Natural killer cell (primary cell): ENCODE data around the gene MLLT10. TPM values are rescaled to one million over a fixed set of nuclear protein-coding genes. Genes with fewer than 3 reads are reported as not detected.

Experiments
- ATAC-seq, 3 donors: fragments of 150-1000 bp in 2 of 3; fragments of 200-7000 bp in 1 of 3; cut with Tn5 transposase; 1 replicate in 1 of 3; 2 replicates in 2 of 3; pipeline ENCODE4 v1.10.0; 2021; ENCODE audit warnings: mild to moderate bottlenecking in 2 of 3, moderate library complexity in 2 of 3
- DNase-seq, 2 donors: peaks; one replicate each; pipeline versions ENCODE4 v3.0.0 to v3.0.0-alpha.2; 2013 to 2021; ENCODE audit warnings: mixed read lengths in 1 of 2
- H3K27ac ChIP-seq: one replicate; pipeline ENCODE4 v1.5.1; 2013; ENCODE audit warnings: mild to moderate bottlenecking, low read length
- H3K27me3 ChIP-seq: one replicate; pipeline ENCODE4 v1.6.1; 2013; ENCODE audit warnings: low read length; ENCODE audit not compliant: control insufficient read depth, insufficient read depth
- H3K36me3 ChIP-seq: one replicate; pipeline ENCODE4 v1.6.1; 2013; ENCODE audit warnings: low read length; ENCODE audit not compliant: control insufficient read depth, insufficient read depth
- H3K4me1 ChIP-seq: one replicate; pipeline ENCODE4 v1.6.1; 2013; ENCODE audit warnings: low read length; ENCODE audit not compliant: control insufficient read depth, insufficient read depth
- H3K4me3 ChIP-seq: one replicate; pipeline ENCODE4 v1.5.1; 2013; ENCODE audit warnings: low read length
- H3K9me3 ChIP-seq: one replicate; pipeline ENCODE4 v1.6.1; 2013; ENCODE audit warnings: low read length; ENCODE audit not compliant: control insufficient read depth, insufficient read depth
- H3K27ac Mint-ChIP-seq, 2 donors: one replicate each; pipeline ENCODE4 v1.8.0; 2022; ENCODE audit warnings: mild to moderate bottlenecking in 2 of 2, mixed read lengths in 2 of 2, moderate library complexity in 1 of 2
- H3K27me3 Mint-ChIP-seq, 2 donors: one replicate each; pipeline ENCODE4 v1.8.0; 2022; ENCODE audit warnings: low read depth in 2 of 2, mixed read lengths in 2 of 2
- H3K36me3 Mint-ChIP-seq: one replicate; pipeline ENCODE4 v1.8.0; 2022; ENCODE audit warnings: mixed read lengths
- H3K4me1 Mint-ChIP-seq, 2 donors: one replicate each; pipeline ENCODE4 v1.8.0; 2022; ENCODE audit warnings: mixed read lengths in 2 of 2
- H3K4me3 Mint-ChIP-seq: one replicate; pipeline ENCODE4 v1.8.0; 2022; ENCODE audit warnings: mild to moderate bottlenecking, moderate library complexity, mixed read lengths
- H3K9me3 Mint-ChIP-seq, 2 donors: one replicate each; pipeline ENCODE4 v1.8.0; 2022; ENCODE audit warnings: mixed read lengths in 2 of 2
- CTCF ChIP-seq: fragments of 200-600 bp; IDR thresholded peaks from one replicate; pipeline ENCODE4 v1.8.0; 2022; ENCODE audit warnings: antibody characterized with exemption
- WGBS: methylation state at CpG from one replicate; pipeline ENCODE4 v1.1.7; 2013; ENCODE audit warnings: missing lambda C conversion rate; ENCODE audit not compliant: insufficient coverage; 5-methylcytosine and 5-hydroxymethylcytosine counted together
- intact Hi-C: fragments of 100-400 bp; cut with micrococcal nuclease; formaldehyde crosslinking; loops from one replicate; pipeline ENCODE4 v1.14.2; 2022
- total RNA-seq, 4 donors: library from RNA; stranded (reverse); fragments of 120-200 nt in 1 of 4; gene quantifications; one replicate each; pipeline versions ENCODE4 v1.2.3 to v1.2.4, GENCODE V29; 2013 to 2022

The MLLT10 gene
- total RNA-seq, 3 donors from 2014 or later (not counting 1 experiment from before 2014, with no cell fraction given) = 40.4 to 65.2 (median 60.0) TPM

- 100% methylated on average over 3 of the region's 3 CpGs for WGBS
- intact Hi-C loops = no loop called here
- no peaks in the 10 kb centered on the region for H3K27me3 Mint-ChIP-seq
- peaks cover 0 to under 1% of the 10 kb centered on the region in 2 donors for H3K9me3 Mint-ChIP-seq
- Histone ChIP-seq H3K9me3 (no peaks in the 10 kb centered on the region), H3K4me1 (no peaks in the 10 kb centered on the region), H3K27me3 (no peaks in the 10 kb centered on the region), H3K27ac (no peak overlapping the region), H3K36me3 (peaks cover 3% of the 10 kb centered on the region), H3K4me3 (no peak overlapping the region)
- H3K27ac Mint-ChIP-seq = no peak overlapping the region
- no peak for ATAC-seq
- peaks cover 0 to 11% of the 10 kb centered on the region in 2 donors for H3K4me1 Mint-ChIP-seq
- no peak for DNase-seq
- TF ChIP-seq CTCF = no peak
- no peak overlapping the region for H3K4me3 Mint-ChIP-seq
- H3K36me3 Mint-ChIP-seq = peaks cover 13% of the 10 kb centered on the region
Observed at GRCh38 chr10:21694631-21695030, 160.6 kb downstream of the MLLT10 start.

DNA sequence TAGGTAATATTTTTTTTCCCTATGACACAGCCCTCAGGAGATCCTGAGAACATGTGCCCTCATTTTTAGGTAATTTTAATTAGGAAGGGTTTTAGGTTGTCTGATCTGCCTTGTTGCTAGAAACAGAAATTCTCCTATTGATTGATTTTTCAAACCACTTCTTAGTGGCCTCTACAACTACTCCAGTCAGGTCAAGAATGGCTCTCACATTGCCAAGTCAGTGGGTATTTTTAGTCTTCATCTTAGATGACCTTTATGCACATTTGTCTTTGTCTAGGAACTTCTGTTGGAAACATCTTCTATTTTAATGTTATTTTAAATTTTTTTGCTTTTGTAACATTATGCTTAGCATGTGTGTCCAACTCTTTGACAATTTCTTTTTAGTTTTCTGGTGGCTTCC is 162.3 kb downstream of the MLLT10 start:
- peaks cover 3% of the 10 kb centered on the region for H3K36me3 ChIP-seq
- no peak for TF ChIP-seq CTCF
- peaks cover 29% of the 10 kb centered on the region for H3K36me3 Mint-ChIP-seq

DNA sequence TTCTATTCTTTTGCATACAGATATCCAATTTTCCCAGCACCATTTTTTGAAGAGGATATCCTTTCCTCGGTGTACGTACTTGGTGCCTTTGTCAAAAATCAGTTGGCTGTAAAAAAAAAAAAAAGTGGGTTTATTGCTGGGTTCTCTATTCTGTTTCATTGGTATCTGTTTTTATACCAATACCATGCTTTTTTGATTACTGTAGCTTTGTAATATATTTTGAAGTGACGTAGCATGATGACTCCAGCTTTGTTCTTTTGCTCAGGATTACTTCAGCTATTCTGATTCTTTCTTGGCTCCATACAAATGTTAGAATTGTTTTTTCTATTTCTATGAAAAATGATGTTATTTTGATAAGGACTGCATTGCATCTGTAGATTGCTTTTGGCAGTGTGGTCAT is 165.5 kb downstream of the MLLT10 start:
- no peaks in the 10 kb centered on the region for H3K27me3 ChIP-seq
- H3K27me3 Mint-ChIP-seq = no peaks in the 10 kb centered on the region
- ATAC-seq (no peak), DNase-seq (no peak)
- 100% methylated on average over 1 of the region's 3 CpGs for WGBS
- H3K9me3 Mint-ChIP-seq = peaks cover 6 to 17% of the 10 kb centered on the region in 2 donors
- H3K4me3 Mint-ChIP-seq = no peak overlapping the region
- intact Hi-C loops = no loop called here
- H3K4me1 Mint-ChIP-seq = peaks cover 20 to 23% of the 10 kb centered on the region in 2 donors
- H3K4me3 ChIP-seq = no peak overlapping the region
- H3K36me3 Mint-ChIP-seq = peaks cover 23% of the 10 kb centered on the region
- peaks cover 7% of the 10 kb centered on the region for H3K4me1 ChIP-seq
- H3K9me3 ChIP-seq = no peaks in the 10 kb centered on the region
- no peak overlapping the region for H3K27ac ChIP-seq
- H3K36me3 ChIP-seq = no peaks in the 10 kb centered on the region
- TF ChIP-seq CTCF = no peak
- H3K27ac Mint-ChIP-seq = no peak overlapping the region

More for the DNA sequence above, 162.3 kb downstream of the MLLT10 start:
- Histone ChIP-seq H3K27me3 (no peaks in the 10 kb centered on the region), H3K4me3 (no peak overlapping the region), H3K27ac (no peak overlapping the region), H3K9me3 (no peaks in the 10 kb centered on the region), H3K4me1 (no peaks in the 10 kb centered on the region)
- Mint-ChIP-seq H3K27ac (no peak overlapping the region), H3K9me3 (peaks cover 6 to 17% of the 10 kb centered on the region in 2 donors), H3K4me3 (no peak overlapping the region), H3K4me1 (peaks cover 0 to 11% of the 10 kb centered on the region in 2 donors), H3K27me3 (no peaks in the 10 kb centered on the region)
- DNase-seq = no peak
- no peak for ATAC-seq
- intact Hi-C loops = no loop called here

- no peaks in the 10 kb centered on the region for H3K36me3 ChIP-seq
- H3K4me3 ChIP-seq = no peak overlapping the region
- ATAC-seq (no peak), DNase-seq (no peak)
- peaks cover 7% of the 10 kb centered on the region for H3K4me1 ChIP-seq
- H3K27me3 ChIP-seq = no peaks in the 10 kb centered on the region
- no peaks in the 10 kb centered on the region for H3K27me3 Mint-ChIP-seq
- no peak overlapping the region for H3K27ac ChIP-seq
- TF ChIP-seq CTCF = no peak
- H3K9me3 ChIP-seq = no peaks in the 10 kb centered on the region
- H3K9me3 Mint-ChIP-seq = peaks cover 6 to 17% of the 10 kb centered on the region in 2 donors
- intact Hi-C loops = no loop called here
- WGBS = 100% methylated on average over 1 of the region's 2 CpGs
- H3K4me3 Mint-ChIP-seq = no peak overlapping the region
- peaks cover 28% of the 10 kb centered on the region in 2 donors for H3K4me1 Mint-ChIP-seq
- peaks cover 23% of the 10 kb centered on the region for H3K36me3 Mint-ChIP-seq
- H3K27ac Mint-ChIP-seq = no peak overlapping the region
Observed at GRCh38 chr10:21700474-21700873, 166.4 kb downstream of the MLLT10 start.
